ENCODE measurements around the gene PSMB8.
"Not testable (repeated sequence)": the region's sequence is repeated elsewhere in the genome, so short reads cannot be mapped to it uniquely, and the experiment has no call there.

PSMB8 gene

GRCh38 chr6:32843979-32844838, at the start of gene PSMB8:
Gene PSMB8, minus strand, starts transcription at chr6:32844047. Its CDS starts 51 bp downstream, at chr6:32843996.
- in situ Hi-C loops (cut with HindIII; ENCODE audit: low sequenced_read_pairs), result loop anchor here (5.0 kb wide), 1 partner anchor 123 kb away; the partner anchor contains the start of gene BRD2

GRCh38 chr6:32890831-32891230, 47.0 kb upstream of the PSMB8 start:
- in situ Hi-C loops (cut with HindIII; ENCODE audit: low sequenced_read_pairs), result no loop called here

GRCh38 chr6:32889533-32889932, 45.7 kb upstream of the PSMB8 start:
- in situ Hi-C loops (cut with HindIII; ENCODE audit: low sequenced_read_pairs), result no loop called here

- in situ Hi-C loops (cut with HindIII; ENCODE audit: low sequenced_read_pairs), result no loop called here
These were observed 44.7 kb upstream of the PSMB8 start for GRCh38 chr6:32888576-32888975.

- in situ Hi-C loops (cut with HindIII; ENCODE audit: low sequenced_read_pairs), result no loop called here
These were observed 43.8 kb upstream of the PSMB8 start for GRCh38 chr6:32887616-32888015.

GRCh38 chr6:32886681-32887383, 43.0 kb upstream of the PSMB8 start:
- in situ Hi-C loops (cut with HindIII; ENCODE audit: low sequenced_read_pairs), result no loop called here

- in situ Hi-C loops (cut with HindIII; ENCODE audit: low sequenced_read_pairs), result no loop called here
These were observed 41.9 kb upstream of the PSMB8 start for GRCh38 chr6:32885698-32886286.

- in situ Hi-C loops (cut with HindIII; ENCODE audit: low sequenced_read_pairs), result no loop called here
These were observed 39.9 kb upstream of the PSMB8 start for GRCh38 chr6:32883789-32884188.

- in situ Hi-C loops (cut with HindIII; ENCODE audit: low sequenced_read_pairs), result no loop called here
These were observed 39.0 kb upstream of the PSMB8 start for GRCh38 chr6:32882879-32883250.

GRCh38 chr6:32880962-32881361, 37.1 kb upstream of the PSMB8 start:
- in situ Hi-C loops (cut with HindIII; ENCODE audit: low sequenced_read_pairs), result not testable (repeated sequence)

- in situ Hi-C loops (cut with HindIII; ENCODE audit: low sequenced_read_pairs), result no loop called here
These were observed 35.8 kb upstream of the PSMB8 start for GRCh38 chr6:32879691-32880090.

GRCh38 chr6:32876603-32877002, 32.8 kb upstream of the PSMB8 start:
- in situ Hi-C loops (cut with HindIII; ENCODE audit: low sequenced_read_pairs), result no loop called here

- in situ Hi-C loops (cut with HindIII; ENCODE audit: low sequenced_read_pairs), result not testable (repeated sequence)
These were observed 30.1 kb upstream of the PSMB8 start for GRCh38 chr6:32873947-32874346.

GRCh38 chr6:32868257-32868788, 24.5 kb upstream of the PSMB8 start:
- in situ Hi-C loops (cut with HindIII; ENCODE audit: low sequenced_read_pairs), result no loop called here

- in situ Hi-C loops (cut with HindIII; ENCODE audit: low sequenced_read_pairs), result no loop called here
These were observed 23.9 kb upstream of the PSMB8 start for GRCh38 chr6:32867554-32868256.

- in situ Hi-C loops (cut with HindIII; ENCODE audit: low sequenced_read_pairs), result no loop called here
These were observed 23.2 kb upstream of the PSMB8 start for GRCh38 chr6:32867022-32867477.

GRCh38 chr6:32865724-32866443, 22.0 kb upstream of the PSMB8 start:
- in situ Hi-C loops (cut with HindIII; ENCODE audit: low sequenced_read_pairs), result no loop called here

- in situ Hi-C loops (cut with HindIII; ENCODE audit: low sequenced_read_pairs), result no loop called here
These were observed 18.9 kb upstream of the PSMB8 start for GRCh38 chr6:32862725-32863124.

- in situ Hi-C loops (cut with HindIII; ENCODE audit: low sequenced_read_pairs), result no loop called here
These were observed 16.8 kb upstream of the PSMB8 start for GRCh38 chr6:32860674-32861073.

- in situ Hi-C loops (cut with HindIII; ENCODE audit: low sequenced_read_pairs), result no loop called here
These were observed 14.3 kb upstream of the PSMB8 start for GRCh38 chr6:32858194-32858593.
